Activated CD8-positive, alpha-beta T cell treated with anti-CD3 and anti-CD28 coated beads for 36 hours (primary cell): ENCODE data around the gene MYBPC3. TPM values are rescaled to one million over a fixed set of nuclear protein-coding genes. Genes with fewer than 3 reads are reported as not detected.

Source experiments
- ATAC-seq: fragments of 200-7000 bp; cut with Tn5 transposase; one replicate; pipeline ENCODE4 v1.10.0; 2021; ENCODE audit warnings: mild to moderate bottlenecking, moderate library complexity
- CTCF ChIA-PET: fragments of 350-600 bp; sonication (Branson Sonifier 250); formaldehyde crosslinking; loops from one replicate; lab custom pipeline; 2021; ENCODE audit warnings: antibody characterized with exemption; lab: Charles Lee
- POLR2A ChIA-PET: fragments of 350-600 bp; sonication (Branson Sonifier 250); formaldehyde crosslinking; loops from one replicate; lab custom pipeline; 2021; ENCODE audit warnings: antibody characterized with exemption; lab: Charles Lee
- DNase-seq: peaks from one replicate; pipeline ENCODE4 v3.0.0-alpha.2; 2020
- H3K27ac Mint-ChIP-seq: one replicate; pipeline ENCODE4 v1.8.0; 2021; ENCODE audit warnings: mild to moderate bottlenecking, mixed read lengths
- H3K27me3 Mint-ChIP-seq: one replicate; pipeline ENCODE4 v1.8.0; 2021; ENCODE audit warnings: mixed read lengths
- H3K36me3 Mint-ChIP-seq: one replicate; pipeline ENCODE4 v1.8.0; 2021; ENCODE audit warnings: low read depth, mixed read lengths
- H3K4me1 Mint-ChIP-seq: one replicate; pipeline ENCODE4 v1.8.0; 2021; ENCODE audit warnings: low read depth, mixed read lengths
- H3K4me3 Mint-ChIP-seq: one replicate; pipeline ENCODE4 v1.8.0; 2021; ENCODE audit warnings: mild to moderate bottlenecking, moderate library complexity, mixed read lengths
- H3K9me3 Mint-ChIP-seq: one replicate; pipeline ENCODE4 v1.8.0; 2021; ENCODE audit warnings: mixed read lengths
- CTCF ChIP-seq: fragments of 200-600 bp; IDR thresholded peaks from one replicate; pipeline ENCODE4 v1.8.0; 2022; ENCODE audit warnings: antibody characterized with exemption, mild to moderate bottlenecking
- intact Hi-C: fragments of 100-400 bp; cut with micrococcal nuclease; formaldehyde crosslinking; loops from one replicate; pipeline ENCODE4 v1.10.0; 2022
- total RNA-seq, 2 experiments: library from RNA; stranded (reverse); gene quantifications; one replicate each; pipeline ENCODE4 v1.2.3, GENCODE V29; 2021

The MYBPC3 gene
- total RNA-seq, 2 experiments from 2014 or later, result not detected

- no peaks in the 10 kb centered on the region for H3K9me3 Mint-ChIP-seq
- DNase-seq (no peak), ATAC-seq (no peak)
- ChIA-PET CTCF (interaction anchor here (0.8 to 9.3 kb wide), 4 partner anchors 8 to 58 kb away, joined by 3 to 91 read pairs (median 12); no protein-coding TSS in a partner anchor), POLR2A (interaction anchor here (0.6 to 5.7 kb wide), 3 partner anchors 9 to 159 kb away, joined by 3 to 28 read pairs (median 4); no protein-coding TSS in a partner anchor)
- no peaks in the 10 kb centered on the region for H3K36me3 Mint-ChIP-seq
- no peak for TF ChIP-seq CTCF
- H3K27ac Mint-ChIP-seq, result no peak overlapping the region
- intact Hi-C loops, result no loop called here
- H3K4me1 Mint-ChIP-seq, result peaks cover 42% of the 10 kb centered on the region
- H3K4me3 Mint-ChIP-seq, result no peak overlapping the region
- no peaks in the 10 kb centered on the region for H3K27me3 Mint-ChIP-seq
Observed at GRCh38 chr11:47391077-47391583, 38.6 kb upstream of the MYBPC3 start.

DNA sequence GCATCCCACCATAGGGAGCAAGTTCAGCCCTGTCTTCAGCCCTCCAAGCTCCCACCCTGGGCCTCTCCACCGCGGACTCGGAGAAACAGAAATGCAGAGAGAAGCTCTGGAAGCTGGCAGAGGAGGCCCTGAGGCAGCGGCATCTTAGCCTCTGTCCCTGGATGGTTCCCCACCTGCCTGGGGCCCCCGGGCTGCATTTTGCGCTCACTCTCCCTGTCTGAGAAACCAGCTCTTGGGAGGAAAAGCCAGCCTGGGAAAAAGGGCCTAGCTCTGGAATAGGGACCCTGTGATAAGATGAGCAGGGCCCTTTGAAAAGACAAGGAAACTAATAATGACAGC lies 37.9 kb upstream of the MYBPC3 start:
- intact Hi-C loops, result no loop called here
- ChIA-PET CTCF (interaction anchor here (0.8 to 9.3 kb wide), 4 partner anchors 9 to 57 kb away, joined by 3 to 91 read pairs (median 12); no protein-coding TSS in a partner anchor), POLR2A (interaction anchor here (0.6 to 5.7 kb wide), 2 partner anchors 10 to 13 kb away, joined by 3 to 28 read pairs; no protein-coding TSS in a partner anchor)
- H3K9me3 Mint-ChIP-seq, result no peaks in the 10 kb centered on the region
- no peak overlapping the region for H3K27ac Mint-ChIP-seq
- H3K36me3 Mint-ChIP-seq, result no peaks in the 10 kb centered on the region
- peaks cover 36% of the 10 kb centered on the region for H3K4me1 Mint-ChIP-seq
- no peak overlapping the region for H3K4me3 Mint-ChIP-seq
- TF ChIP-seq CTCF, result no peak
- ATAC-seq, result no peak
- H3K27me3 Mint-ChIP-seq, result no peaks in the 10 kb centered on the region
- no peak for DNase-seq

GRCh38 chr11:47389577-47390421 lies 37.3 kb upstream of the MYBPC3 start:
- no peak for TF ChIP-seq CTCF
- intact Hi-C loops, result no loop called here
- peak; percentile 31 for ATAC-seq
- DNase-seq, result no peak
- no peaks in the 10 kb centered on the region for H3K9me3 Mint-ChIP-seq
- no peaks in the 10 kb centered on the region for H3K36me3 Mint-ChIP-seq
- H3K4me1 Mint-ChIP-seq, result peaks cover 35% of the 10 kb centered on the region
- no peak overlapping the region for H3K27ac Mint-ChIP-seq
- H3K27me3 Mint-ChIP-seq, result no peaks in the 10 kb centered on the region
- POLR2A ChIA-PET, result interaction anchor here (5.7 kb wide), 1 partner anchor 14 kb away, joined by 28 read pairs; no protein-coding TSS in a partner anchor
- CTCF ChIA-PET, result interaction anchor here (0.8 to 9.3 kb wide), 5 partner anchors 9 to 22 kb away, joined by 3 to 91 read pairs (median 5); partner anchors contain the start of gene SPI1
- no peak overlapping the region for H3K4me3 Mint-ChIP-seq

- Mint-ChIP-seq H3K36me3 (no peaks in the 10 kb centered on the region), H3K27ac (no peak overlapping the region)
- POLR2A ChIA-PET, result no interaction called here
Observed at GRCh38 chr11:47388697-47389576, 36.4 kb upstream of the MYBPC3 start.

More at GRCh38 chr11:47388697-47389576, 36.4 kb upstream of the MYBPC3 start:
- Mint-ChIP-seq H3K4me1 (peaks cover 29% of the 10 kb centered on the region), H3K9me3 (no peaks in the 10 kb centered on the region), H3K4me3 (no peak overlapping the region), H3K27me3 (no peaks in the 10 kb centered on the region)
- no peak for TF ChIP-seq CTCF
- intact Hi-C loops, result no loop called here
- ATAC-seq (no peak), DNase-seq (no peak)
- CTCF ChIA-PET, result interaction anchor here (0.8 to 9.3 kb wide), 3 partner anchors 10 to 23 kb away, joined by 3 to 91 read pairs (median 3); partner anchors contain the start of gene SPI1
